Measurements from ENCODE around the gene KCNE1.
"Not testable (repeated sequence)": the region's sequence is repeated elsewhere in the genome, so short reads cannot be mapped to it uniquely, and the experiment has no call there.

KCNE1 gene

GRCh38 chr21:34511787-34512455 is at the start of gene KCNE1:
Gene KCNE1 (minus strand): TSS chr21:34512210. CDS start chr21:34449634, 62,576 bp downstream.
- DNase-seq = no peak

GRCh38 chr21:34561806-34562205 is 49.8 kb upstream of the KCNE1 start:
- DNase-seq = no peak

GRCh38 chr21:34560609-34561008 is 48.6 kb upstream of the KCNE1 start:
- DNase-seq = no peak

GRCh38 chr21:34560021-34560420 is 48.0 kb upstream of the KCNE1 start:
- DNase-seq = no peak

GRCh38 chr21:34559089-34559631 is 47.1 kb upstream of the KCNE1 start:
- no peak for DNase-seq

- DNase-seq = no peak
Measured at GRCh38 chr21:34558166-34558565, 46.2 kb upstream of the KCNE1 start.

- DNase-seq = no peak
Measured at GRCh38 chr21:34557261-34557660, 45.3 kb upstream of the KCNE1 start.

GRCh38 chr21:34554670-34555069 is 42.7 kb upstream of the KCNE1 start:
- not testable (repeated sequence) for DNase-seq

- DNase-seq = no peak
Measured at GRCh38 chr21:34554227-34554626, 42.2 kb upstream of the KCNE1 start.

GRCh38 chr21:34553151-34553952 is 41.3 kb upstream of the KCNE1 start:
- DNase-seq = no peak

- no peak for DNase-seq
Measured at GRCh38 chr21:34552360-34553098, 40.5 kb upstream of the KCNE1 start.

GRCh38 chr21:34550182-34550799 is 38.3 kb upstream of the KCNE1 start:
- no peak for DNase-seq

GRCh38 chr21:34548781-34549376 is 36.9 kb upstream of the KCNE1 start:
- no peak for DNase-seq

- DNase-seq = no peak
Measured at GRCh38 chr21:34546542-34546941, 34.5 kb upstream of the KCNE1 start.

- DNase-seq = no peak
Measured at GRCh38 chr21:34545079-34545884, 33.3 kb upstream of the KCNE1 start.

GRCh38 chr21:34544032-34544496 is 32.1 kb upstream of the KCNE1 start:
- peak; percentile 51 for DNase-seq

- DNase-seq = no peak
Measured at GRCh38 chr21:34543017-34543416, 31.0 kb upstream of the KCNE1 start.

GRCh38 chr21:34540206-34540605 is 28.2 kb upstream of the KCNE1 start:
- no peak for DNase-seq

GRCh38 chr21:34537838-34538237 is 25.8 kb upstream of the KCNE1 start:
- DNase-seq = no peak

- no peak for DNase-seq
Measured at GRCh38 chr21:34536820-34537219, 24.8 kb upstream of the KCNE1 start.

- DNase-seq = no peak
Measured at GRCh38 chr21:34536311-34536710, 24.3 kb upstream of the KCNE1 start.
